22Rv1 (cell line): ENCODE data around the gene MT1X.
A peak's percentile ranks its signal among the peaks of the same experiment; 100 is the strongest.

Source experiments
- H3K27ac ChIP-seq: fragments of 450-650 bp; 2 replicates; pipeline ENCODE4 v1.5.1; 2017
- ZFX ChIP-seq: fragments of 450-650 bp; IDR thresholded peaks from 2 replicates; pipeline ENCODE4 v1.6.1; 2017; ENCODE audit warnings: antibody characterized with exemption, borderline replicate concordance
- TF ChIP-seq, protein P1 (sequence below): fragments of 450-650 bp; IDR thresholded peaks from 2 replicates; pipeline ENCODE4 v1.5.1; 2017; ENCODE audit warnings: mild to moderate bottlenecking

Gene MT1X

DNA sequence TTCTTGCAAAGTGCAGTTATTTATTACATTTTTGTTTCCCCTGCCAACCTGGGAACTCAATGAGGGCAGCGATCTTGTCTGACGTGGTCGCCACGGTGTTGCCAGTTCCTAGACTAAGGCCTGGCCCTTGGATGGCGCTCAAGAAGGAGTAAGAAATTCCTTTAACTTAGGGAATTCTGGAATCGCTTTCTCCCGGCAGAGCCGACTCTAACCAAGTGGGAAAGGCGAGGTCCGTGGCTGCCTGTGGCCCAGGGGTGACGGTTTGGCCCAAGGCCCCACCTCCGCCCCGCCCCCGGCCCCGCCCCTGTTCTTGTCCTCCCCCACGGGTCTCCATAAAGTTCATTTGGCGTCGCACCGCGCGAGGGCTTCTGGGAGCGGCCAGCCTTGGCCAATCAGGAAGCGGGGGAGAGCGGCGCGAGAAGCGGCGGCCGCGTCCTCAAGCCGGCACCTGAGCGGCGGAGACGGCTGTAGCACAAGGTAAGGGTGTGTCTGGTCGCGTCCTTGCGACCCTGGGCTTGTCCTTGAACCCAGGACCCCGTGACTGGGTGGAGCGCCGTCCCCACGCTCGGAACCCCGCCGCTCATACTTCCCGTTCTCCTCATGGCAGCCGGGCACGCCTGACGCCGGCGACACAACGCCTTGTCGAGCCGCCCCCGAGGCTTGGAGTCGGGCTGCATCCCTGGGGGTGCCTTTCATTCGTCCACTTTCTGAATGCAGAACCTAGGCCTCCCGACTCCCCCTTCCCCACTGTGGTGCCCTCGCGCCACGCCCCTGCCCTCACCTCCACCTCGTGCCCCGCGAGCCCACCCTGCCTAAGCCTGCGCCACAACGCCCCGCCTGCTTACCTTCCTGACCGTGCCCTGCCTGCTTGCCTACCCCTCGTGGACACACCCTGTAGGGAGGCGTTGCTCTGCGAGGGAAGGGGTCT lies 47.7 kb downstream of the MT1X start, which contains the start of gene NUP93:
Gene NUP93 (plus strand): TSS at position 395 of the 928 bp plus-strand sequence. CDS start 18,119 bp downstream, outside the sequence.
- TF ChIP-seq ZFX = no peak
- TF ChIP-seq, protein P1, sequence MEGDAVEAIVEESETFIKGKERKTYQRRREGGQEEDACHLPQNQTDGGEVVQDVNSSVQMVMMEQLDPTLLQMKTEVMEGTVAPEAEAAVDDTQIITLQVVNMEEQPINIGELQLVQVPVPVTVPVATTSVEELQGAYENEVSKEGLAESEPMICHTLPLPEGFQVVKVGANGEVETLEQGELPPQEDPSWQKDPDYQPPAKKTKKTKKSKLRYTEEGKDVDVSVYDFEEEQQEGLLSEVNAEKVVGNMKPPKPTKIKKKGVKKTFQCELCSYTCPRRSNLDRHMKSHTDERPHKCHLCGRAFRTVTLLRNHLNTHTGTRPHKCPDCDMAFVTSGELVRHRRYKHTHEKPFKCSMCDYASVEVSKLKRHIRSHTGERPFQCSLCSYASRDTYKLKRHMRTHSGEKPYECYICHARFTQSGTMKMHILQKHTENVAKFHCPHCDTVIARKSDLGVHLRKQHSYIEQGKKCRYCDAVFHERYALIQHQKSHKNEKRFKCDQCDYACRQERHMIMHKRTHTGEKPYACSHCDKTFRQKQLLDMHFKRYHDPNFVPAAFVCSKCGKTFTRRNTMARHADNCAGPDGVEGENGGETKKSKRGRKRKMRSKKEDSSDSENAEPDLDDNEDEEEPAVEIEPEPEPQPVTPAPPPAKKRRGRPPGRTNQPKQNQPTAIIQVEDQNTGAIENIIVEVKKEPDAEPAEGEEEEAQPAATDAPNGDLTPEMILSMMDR = no peak
- peak within 1 kb of the TSS; percentile 56 for H3K27ac ChIP-seq

DNA sequence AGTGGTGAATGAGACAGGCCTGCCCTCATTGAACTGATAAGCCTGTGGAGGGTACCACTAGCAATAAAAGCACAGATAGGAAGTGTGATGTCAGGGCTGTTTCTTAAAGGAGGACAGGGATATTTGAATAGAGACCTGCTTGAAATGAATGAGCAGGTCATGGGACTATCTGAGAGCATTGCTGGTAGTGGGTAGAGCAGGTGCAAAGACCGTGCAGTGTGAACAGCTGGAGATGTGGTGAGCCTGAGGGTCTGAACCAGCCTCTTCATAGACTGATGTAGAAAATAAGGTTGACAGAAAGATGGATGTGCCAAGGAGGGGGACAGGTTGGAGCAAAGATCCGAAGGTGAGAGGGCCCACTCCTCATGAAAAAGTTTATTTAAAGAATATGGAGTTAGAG lies 50.1 kb downstream of the MT1X start:
- TF ChIP-seq, protein P1 = no peak
- TF ChIP-seq ZFX = no peak
- no peak overlapping the region for H3K27ac ChIP-seq

DNA sequence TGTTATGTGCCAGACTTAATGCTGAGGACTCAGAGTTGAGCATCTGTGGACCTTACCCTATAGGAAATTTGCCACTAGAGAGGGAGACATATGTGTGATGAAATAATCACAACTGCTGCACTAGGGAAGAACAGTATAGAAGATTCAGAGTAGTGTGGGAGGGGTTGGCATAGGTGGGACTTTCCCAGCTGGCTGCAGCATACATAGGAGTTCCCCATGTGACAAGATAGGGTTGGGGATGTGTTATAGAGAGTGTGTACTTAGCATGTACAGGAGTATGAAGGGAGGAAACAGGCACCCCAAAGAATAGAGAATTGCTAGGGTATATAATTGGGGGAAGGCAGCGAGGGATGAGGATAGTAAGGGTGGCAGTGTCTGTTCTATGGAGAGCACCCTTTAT lies 50.6 kb downstream of the MT1X start:
- TF ChIP-seq ZFX = no peak
- TF ChIP-seq, protein P1 = no peak
- no peak overlapping the region for H3K27ac ChIP-seq
